ENCODE data around the gene MTA1.

Gene MTA1

GRCh38 chr14:105490267-105490571 is 70.6 kb downstream of the MTA1 start:
- DNase-seq: no peak

GRCh38 chr14:105490572-105491365 is 71.1 kb downstream of the MTA1 start, which contains the start of gene TEDC1:
TSS of gene TEDC1 (plus strand) at chr14:105491246. CDS start at chr14:105491376, 130 bp downstream.
- DNase-seq: peak; percentile 96

- no peak for DNase-seq
These were observed 71.8 kb downstream of the MTA1 start for GRCh38 chr14:105491366-105491973.

- DNase-seq: no peak
These were observed 72.7 kb downstream of the MTA1 start for GRCh38 chr14:105492031-105492970.

- no peak for DNase-seq
These were observed 73.6 kb downstream of the MTA1 start for GRCh38 chr14:105492971-105493871.

GRCh38 chr14:105493921-105494605 is 74.4 kb downstream of the MTA1 start:
- DNase-seq: no peak

GRCh38 chr14:105494606-105494929 is 74.9 kb downstream of the MTA1 start:
- no peak for DNase-seq

- DNase-seq: no peak
These were observed 75.7 kb downstream of the MTA1 start for GRCh38 chr14:105495101-105495989.

GRCh38 chr14:105495990-105496830 is 76.6 kb downstream of the MTA1 start:
- DNase-seq: no peak

GRCh38 chr14:105496831-105497591 is 77.4 kb downstream of the MTA1 start:
- DNase-seq: no peak

- no peak for DNase-seq
These were observed 78.2 kb downstream of the MTA1 start for GRCh38 chr14:105497671-105498429.

- no peak for DNase-seq
These were observed 79.0 kb downstream of the MTA1 start for GRCh38 chr14:105498430-105499255.

- DNase-seq: no peak
These were observed 79.8 kb downstream of the MTA1 start for GRCh38 chr14:105499256-105500035.

GRCh38 chr14:105500036-105500725 is 80.6 kb downstream of the MTA1 start:
- DNase-seq: no peak

- DNase-seq: no peak
These were observed 81.1 kb downstream of the MTA1 start for GRCh38 chr14:105500726-105501101.

All from KG1 (cell line).